HG02798 (cell line): ENCODE results near the gene SULF2.

Source experiments
- ATAC-seq: cut with Tn5 transposase; IDR thresholded peaks from one replicate; pipeline ENCODE4 v1.9.1; 2021; ENCODE audit warnings: mild to moderate bottlenecking; ENCODE audit not compliant: unreplicated experiment, poor library complexity

The SULF2 gene

DNA sequence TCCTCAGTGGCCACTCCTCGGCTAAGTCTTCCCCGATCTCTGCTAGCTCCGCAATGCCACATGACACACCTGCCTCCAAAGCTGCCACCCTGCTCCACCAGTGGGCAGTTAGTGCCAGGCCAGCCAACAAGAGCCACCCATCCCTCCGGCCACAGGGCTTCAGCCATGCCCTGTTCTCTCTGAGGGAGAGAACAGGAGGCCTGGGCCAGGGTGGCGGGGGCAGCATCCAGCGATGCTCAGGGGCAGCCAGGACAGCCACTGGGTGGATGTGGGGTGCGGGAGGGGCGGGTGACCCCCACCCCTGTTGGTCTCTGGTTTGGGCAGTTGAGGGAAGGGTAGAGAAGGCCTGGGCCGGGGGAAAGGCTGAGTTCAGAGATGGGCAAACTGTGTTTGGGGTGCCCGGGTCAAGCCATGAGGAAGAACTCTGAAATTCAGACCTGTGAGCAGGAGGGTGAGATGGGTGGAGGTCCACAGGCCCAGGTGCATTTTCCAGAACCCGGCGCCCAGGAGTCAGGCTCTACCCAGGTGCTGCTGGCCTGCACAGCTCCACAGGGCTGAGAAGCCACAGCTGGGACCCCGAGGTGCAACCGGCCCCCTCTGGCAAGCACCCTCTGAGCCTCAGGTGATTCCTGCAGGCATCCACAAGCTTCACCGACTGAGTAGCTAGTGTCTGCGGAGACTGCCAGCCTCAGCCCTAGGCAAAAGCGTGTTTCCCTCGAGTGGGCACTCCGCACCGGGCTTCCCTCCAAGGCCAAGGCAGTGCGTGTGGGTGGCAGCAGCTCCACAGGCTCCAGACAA lies 91.1 kb downstream of the SULF2 start:
- no peak for ATAC-seq

DNA sequence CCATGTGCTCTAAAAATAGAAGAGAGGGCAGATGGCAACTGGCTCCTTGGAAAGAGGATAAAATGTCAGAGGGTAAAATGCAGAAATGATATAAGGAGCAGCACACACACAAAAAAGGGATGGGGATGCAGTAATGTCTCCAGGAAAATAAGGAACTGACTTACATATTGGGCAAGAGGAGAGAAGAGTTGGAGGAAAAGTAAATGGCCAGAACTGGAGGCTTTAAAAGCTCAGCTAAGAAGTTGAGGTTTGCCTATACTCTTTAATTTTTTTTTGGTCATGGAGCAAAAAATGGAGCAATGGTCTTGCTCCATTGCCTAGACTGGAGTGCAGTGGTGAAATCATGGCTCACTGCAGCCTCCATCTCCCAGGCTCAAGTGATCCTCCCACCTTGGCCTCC lies 93.7 kb downstream of the SULF2 start:
- no peak for ATAC-seq

DNA sequence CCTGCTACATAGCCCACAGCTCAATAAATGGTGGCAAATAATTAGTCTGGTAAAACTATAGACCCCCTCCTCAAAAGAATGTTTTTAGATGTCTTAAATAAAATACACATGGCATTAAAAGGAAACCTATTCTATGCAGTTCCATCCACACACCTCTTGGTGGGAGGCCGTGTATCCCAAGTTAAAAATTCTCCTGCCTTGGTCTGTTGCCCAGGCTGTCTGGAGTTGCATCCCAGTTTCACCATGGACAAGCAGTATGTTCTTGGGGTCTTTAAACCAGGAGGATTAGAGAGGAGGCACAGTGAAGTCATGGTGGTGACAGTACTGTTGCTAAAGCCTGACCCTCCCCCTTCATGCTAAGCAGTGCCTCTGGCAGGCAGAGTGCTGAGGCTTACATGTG lies 95.5 kb downstream of the SULF2 start:
- ATAC-seq, result no peak

DNA sequence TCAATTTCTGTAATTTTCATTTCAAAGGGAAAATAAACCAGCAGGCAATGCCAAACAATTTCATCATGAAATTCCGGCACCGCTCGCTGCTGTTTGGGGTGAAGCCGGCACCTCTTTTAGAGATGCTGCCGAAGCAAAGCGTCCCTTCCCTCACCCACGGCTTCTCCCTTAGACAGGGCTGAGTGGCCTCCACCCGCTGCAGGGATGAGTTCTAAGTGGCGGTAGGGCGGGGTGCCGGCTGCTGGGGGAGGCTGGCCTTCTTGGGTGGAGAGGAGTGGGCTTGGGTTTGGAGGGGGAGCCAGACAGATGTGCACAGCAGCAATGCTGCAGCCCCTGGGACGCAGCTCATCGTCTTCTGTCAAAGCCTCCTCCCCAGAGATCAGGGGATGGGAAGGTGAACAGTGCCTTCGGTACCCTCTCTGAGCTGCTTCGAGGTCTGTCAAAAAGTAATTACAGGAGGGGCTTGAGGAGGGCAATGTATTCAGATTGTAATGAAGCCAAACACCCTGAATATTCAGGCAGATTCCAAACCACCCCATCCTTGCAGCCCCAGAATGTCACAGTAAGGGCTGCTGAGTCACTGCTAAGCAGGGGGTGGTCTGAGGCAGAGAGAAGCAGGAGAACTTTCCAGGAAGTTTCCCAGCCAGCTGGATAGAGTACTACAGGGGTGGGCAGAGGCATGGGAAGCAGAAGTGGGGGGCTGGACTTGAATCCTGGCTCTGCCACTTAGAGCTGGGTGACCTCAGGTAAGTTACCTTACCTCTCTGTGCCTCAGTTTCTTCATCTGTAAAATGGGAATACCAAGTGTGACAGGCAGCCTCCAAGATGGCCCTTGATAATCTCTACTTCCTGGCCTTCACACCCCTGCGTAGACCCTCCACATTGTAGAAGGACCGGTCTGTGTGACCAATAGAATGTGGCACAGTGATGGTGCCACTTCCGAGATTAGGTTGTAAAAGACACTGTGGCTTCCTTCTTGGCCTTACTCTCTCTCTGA lies 96.6 kb downstream of the SULF2 start:
- ATAC-seq, result no peak

DNA sequence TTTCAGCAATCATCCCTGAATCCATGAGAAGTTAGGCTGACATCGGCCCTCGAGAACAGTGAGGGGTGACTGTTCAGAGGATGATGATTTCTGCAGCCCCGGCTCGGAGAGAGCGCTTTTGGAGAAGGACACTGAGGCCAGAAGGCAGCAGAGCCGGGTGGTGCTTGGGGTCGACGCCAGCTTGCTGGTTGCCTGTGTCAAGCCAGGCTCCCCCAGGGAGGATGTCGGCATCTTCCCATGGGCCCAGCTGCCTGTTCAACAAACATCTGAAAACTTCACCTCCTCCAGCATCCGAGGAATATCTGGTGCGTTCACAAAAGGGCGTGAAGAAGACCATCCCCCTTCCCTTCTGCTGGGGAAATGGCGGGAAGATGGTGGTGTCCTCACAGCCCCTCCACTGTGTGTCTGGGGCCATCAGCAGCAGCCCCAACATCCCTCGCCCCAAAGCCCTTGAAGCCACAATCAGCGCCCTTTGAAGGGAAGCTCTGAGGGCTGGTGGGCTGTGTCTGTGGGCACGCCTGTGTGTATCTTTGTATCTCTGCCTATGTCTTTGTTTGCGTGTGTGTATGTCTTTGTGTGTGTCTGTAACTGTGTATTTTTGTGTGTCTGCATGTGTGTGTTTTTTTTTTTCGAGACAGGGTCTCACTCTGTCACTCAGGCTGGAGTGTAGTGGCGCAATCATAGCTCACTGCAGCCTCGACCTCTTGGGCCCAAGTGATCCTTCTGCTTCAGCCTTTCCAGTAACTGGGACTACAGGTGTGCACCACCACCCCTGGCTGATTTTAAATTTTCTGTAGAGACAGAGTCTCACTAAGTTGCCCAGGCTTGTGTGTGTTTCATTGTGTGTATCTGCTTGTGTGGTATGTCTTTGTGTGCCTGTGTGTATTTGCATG lies 97.9 kb downstream of the SULF2 start:
- no peak for ATAC-seq

DNA sequence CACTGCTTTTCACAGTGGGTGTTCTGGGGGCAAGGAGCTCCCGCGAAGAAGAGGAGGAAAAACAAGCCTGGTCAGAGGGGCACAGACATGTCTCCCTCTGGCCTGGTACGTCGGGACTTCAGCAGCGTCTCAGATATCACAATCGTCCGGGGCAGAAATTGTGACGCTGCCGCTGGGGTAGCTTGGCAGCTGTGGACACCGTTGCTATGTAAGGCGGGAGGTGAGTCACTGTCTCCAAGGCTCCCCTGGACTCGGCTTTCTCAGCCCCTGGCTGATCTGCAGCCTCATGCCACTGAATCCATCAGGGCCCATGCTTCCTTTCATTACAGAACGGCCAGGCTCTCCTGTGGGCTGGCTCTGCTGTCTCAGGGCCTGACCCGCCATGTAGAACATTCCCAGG lies 98.7 kb downstream of the SULF2 start:
- no peak for ATAC-seq

DNA sequence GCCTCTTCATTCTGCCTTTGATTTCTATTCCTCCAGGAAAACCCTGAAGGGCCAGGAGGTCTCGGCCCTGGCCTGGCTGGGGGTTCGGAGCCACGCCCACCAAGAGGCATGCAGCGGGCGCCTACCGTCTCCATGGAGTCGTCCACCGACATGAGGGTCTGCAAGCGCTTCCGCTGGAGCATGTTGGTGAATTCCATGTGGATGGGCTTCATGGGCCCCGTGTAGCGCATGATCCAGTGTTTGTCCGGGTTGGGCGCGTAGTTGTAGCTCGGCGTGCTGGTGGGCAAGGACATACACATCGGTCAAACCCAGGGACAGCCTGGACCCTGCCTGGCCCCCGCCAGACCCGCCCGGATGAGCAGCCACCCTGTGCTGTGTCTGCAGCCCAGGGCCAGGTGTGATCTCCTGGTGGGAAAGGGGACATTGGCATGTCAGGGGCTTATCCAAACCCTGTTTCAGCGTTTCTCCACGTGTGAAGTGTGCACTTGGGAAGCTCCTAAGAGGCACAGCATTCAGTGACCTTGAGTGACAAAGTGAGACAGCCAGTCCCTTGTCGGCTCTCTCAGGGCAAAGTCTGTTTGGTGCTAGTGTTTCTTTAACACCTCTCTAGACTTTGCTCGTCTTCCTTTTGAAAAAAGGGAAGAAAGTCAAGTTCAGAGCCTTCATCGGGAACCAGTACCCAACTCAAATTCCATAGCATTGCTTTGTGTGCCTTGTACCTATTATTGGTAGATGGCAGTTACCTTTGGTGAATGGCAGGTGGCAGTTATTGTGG lies 100.8 kb downstream of the SULF2 start:
- ATAC-seq, result no peak

DNA sequence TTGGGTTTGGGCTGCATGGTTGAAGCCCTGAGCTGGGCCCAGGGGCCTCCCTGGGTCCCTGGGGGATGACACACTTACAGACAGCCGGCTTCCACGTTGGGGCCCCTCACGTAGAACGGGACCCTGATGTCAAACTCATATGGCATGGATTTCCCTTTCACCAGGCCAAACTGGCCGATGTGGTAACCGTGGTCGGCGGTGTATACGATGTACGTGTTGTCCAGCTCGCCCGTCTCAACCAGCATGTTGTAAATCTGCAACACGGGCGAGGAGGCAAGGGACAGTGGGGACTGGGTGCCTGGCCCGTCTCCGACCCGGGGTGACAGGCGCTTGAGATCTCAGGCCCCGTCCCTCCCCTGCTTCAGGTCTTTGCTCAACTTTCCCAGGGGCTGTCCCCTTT lies 102.4 kb downstream of the SULF2 start:
- ATAC-seq, result no peak

DNA sequence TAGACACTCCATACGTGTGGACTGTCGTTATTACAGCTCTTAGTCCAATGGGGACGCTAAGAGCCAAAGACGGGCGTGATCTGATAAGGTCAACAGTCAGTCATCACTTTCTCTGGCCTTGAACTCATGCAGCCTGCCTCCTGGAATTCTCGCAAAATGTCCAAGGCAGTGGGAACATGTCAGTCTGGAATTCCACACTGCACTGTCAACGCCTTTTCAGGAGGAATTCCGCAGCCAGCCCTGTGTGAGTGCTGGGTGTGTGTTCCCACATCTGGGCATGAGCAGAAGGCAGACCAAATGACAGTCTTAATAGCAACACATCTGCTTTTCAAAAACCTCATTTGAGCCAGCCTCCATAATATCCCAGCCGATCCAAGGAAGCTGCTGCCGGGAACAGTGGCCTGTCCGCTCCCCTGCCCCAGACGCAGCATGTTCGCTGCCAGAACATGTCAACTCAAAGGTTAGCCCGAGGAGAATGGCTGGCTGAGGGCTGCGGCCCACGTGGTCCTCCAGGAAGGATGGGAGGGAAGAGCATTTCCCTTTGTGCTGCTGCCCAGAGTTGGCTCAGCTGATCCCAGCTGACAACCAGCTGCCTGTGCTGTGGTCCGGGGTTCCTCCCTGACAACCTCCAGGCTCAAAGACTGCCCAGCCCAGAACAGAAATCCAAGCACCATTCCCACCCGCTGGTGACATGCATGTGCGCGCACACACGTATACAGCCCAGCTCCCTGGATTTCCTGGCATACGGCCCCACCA lies 103.1 kb downstream of the SULF2 start:
- no peak for ATAC-seq

DNA sequence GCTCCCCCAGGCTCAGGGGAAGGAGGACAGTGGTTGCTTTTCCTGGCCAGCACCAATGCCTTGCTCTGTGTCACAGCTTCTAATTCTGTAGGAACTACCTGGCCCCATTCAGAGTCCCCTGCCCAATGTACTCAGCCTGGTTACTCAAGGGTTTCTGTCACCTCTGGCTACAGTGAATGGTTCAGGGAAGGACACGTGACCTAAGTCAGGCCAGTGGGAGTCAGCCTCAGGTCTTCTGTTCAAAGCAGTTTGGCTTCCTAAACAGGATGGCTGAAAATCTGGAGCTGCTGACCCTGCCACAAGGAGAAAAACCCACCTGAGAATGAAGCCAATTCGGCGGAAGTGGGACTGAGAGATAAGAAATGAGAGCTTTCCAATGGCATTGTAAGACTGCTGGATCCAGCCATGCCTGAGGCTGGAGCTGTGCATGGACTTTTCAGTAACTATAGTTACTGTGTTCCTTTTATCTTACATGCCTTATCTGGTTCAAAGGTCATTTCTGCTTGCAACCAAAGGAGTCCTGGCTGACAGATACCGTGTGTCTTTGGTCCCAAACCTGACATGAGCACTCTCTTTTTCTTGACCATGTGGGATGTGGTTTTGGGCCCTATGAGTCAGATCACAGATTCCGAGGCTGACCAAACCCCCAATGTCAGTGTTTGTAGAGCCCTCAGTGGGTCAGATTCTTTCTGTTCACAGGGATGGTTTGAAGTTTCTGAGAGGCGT lies 104.3 kb downstream of the SULF2 start:
- peak; percentile 47 for ATAC-seq

DNA sequence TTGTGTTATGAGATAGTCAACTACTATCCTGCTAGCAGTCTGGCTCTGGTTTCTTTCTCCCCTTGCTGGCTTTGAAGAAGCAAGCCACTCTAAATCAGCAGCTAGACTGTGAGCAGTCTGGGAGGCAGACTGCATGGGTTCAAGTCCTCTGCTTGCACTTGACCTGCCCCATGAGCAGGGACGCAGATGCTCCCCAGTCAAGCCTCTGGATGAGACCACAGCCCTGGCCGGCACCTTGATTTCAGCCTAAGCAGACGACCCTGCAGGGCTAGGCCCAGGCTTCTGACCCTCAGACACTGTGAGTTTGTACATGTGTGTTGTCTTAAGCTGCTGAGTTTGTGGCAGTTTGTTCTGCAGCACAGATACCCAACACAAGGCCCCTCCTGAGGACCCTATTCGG lies 105.8 kb downstream of the SULF2 start:
- ATAC-seq, result no peak

DNA sequence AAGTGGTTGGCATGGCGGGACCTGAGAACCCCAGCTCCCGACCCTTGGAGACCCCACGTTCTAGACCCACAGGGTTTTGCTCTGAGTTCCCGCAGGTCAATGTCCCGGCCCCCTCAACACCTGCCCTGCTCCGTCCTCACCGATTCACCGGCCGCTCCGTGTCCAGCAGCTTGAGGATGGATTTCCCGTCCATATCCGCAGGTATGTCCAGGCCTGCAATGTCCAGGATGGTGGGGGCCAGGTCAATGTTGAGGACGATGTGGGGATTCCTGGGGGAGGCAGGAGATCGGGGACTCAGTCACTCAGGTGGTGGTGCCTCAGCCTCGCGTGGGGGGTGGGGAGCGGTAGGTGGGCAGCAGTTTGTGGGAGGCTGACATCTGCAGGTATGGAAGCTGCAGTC lies 106.7 kb downstream of the SULF2 start:
- ATAC-seq, result no peak

DNA sequence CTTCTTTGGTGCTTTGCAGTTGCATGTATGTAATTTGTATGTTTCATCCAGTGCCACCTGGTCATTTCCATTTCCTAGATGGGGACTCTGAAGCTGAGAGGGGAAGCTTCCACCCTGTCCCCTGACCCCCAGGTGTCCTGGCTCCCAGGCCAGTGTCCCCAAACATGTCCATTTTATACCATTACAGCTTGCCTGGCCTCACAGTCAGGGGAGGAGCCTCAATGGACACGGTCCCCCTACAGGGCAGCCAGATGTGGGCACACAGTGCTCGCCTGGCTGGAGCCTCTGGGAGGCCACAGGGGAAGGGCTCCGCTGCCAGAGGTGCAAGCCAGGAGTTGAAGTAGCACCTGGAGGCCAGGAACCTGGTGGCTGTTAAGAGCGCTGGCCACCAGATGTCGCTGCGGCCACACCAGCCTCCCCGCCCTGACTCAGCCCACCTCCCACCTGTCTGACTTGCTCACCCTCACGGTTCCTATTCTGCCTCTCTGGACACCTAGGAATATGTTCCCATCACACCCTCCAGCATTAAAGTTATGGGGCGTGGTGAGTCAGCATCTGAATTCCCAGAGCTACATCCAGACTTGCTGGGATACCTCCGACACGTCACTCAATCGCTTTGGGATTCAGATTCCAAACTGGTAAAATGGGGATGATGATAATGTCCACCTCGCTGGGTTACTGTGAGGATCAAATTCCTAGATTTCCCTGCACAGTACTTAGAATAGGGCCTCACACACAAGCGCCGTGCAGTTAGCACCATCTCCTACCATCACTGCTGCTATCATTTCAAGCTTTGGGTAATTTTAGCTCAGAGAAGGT lies 107.4 kb downstream of the SULF2 start:
- ATAC-seq, result no peak

DNA sequence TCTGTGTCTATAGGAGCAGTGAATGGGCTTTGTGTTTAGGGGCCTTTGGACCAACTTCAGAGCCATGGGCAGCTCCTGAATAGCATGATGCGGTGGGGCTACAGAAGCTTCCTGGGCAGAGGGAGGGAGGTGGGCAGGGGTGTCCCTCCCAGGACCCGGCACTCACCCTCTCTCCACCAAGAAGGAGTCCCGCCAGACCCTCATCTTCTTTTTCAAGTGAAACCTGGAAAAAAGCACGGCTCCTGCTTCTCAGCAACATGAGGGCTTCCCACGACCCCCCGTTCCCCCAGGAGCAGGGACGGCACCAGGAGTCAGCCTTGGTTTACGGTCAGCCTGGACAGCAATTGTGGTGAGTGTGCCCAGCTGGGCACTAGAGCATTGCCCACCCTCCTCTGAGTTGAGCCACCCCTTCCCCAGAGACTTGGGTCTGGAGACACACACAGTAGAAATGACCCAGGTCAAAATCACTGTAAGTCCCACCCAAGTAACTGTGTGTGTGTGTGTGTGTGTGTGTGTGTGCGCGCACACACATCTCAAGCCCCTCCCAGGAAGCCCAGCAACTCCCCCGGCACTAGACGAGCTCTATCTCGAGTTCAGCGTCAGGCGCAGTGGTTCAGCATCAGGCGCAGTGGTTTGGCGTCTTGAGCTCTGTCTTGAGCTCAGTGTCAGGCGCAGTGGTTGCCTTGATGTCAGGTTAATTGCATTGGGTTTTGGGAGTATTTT lies 108.2 kb downstream of the SULF2 start:
- no peak for ATAC-seq

DNA sequence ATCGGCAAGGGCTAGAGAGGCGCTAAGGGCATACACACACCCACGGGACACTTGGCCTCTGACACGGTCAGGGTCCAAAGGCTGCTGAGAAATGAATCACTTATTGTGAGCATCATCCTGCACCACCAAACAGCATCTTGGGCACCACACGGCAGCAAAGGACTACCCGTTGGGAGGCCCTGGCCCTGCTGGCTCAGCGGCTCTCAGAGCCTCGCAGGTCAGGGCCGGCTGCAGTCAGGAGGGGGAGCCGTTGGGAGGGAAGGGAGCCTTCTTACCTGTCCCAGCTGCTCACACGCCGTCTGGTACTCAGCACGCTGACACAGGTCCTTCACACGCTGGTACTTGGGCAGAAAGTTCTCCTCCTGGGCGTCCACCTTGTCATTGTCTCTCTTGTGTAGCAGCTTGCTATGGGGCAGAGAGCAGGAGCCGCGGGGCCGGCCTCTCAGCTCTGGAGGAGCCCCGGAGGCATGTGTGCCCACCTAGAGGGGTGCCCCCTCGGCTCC lies 109.0 kb downstream of the SULF2 start:
- ATAC-seq, result no peak
